ENCODE results near the gene DUS1L. TPM values are rescaled to one million over a fixed set of nuclear protein-coding genes. Genes with fewer than 3 reads are reported as not detected.
A peak's percentile ranks its signal among the peaks of the same experiment; 100 is the strongest.

DUS1L gene
- total and polyA plus RNA-seq, 2 experiments from 2014 or later, result 66.0 to 122 TPM

- no peak for TF ChIP-seq ETS1 (IDR thresholded peaks at IDR 0.05)
- no peak for TF ChIP-seq CREB1 (CRISPR knock-in tag; IDR thresholded peaks at IDR 0.05; ENCODE audit: low read depth)
- Mint-ChIP-seq H3K27me3 (ENCODE audit: insufficient read depth, low read depth, poor library complexity) (peaks cover 8% of the 10 kb centered on the region), H3K36me3 (ENCODE audit: low read depth) (peaks cover 16% of the 10 kb centered on the region), H3K27ac (no peak overlapping the region), H3K4me1 (no peaks in the 10 kb centered on the region), H3K4me3 (no peak overlapping the region), H3K9me3 (no peaks in the 10 kb centered on the region)
- Histone ChIP-seq H3K27me3 (ENCODE audit: insufficient read depth) (no peaks in the 10 kb centered on the region), H2AFZ (no peak overlapping the region), H3F3A (replicated peaks; ENCODE audit: low read depth) (peaks cover 3% of the 10 kb centered on the region; the same call in 1 of the 2 replicates), H3K4me2 (no peak overlapping the region), H3K79me2 (replicated peaks; ENCODE audit: insufficient read depth) (no peaks in the 10 kb centered on the region), H3K4me3 (no peak overlapping the region), H4K20me1 (replicated peaks; ENCODE audit: insufficient read depth) (no peaks in the 10 kb centered on the region), H3K9me2 (ENCODE audit: insufficient read depth) (no peaks in the 10 kb centered on the region), H3K36me3 (ENCODE audit: insufficient read depth) (peaks cover 4% of the 10 kb centered on the region; the same call in 1 of the 2 replicates), H3K27ac (ENCODE audit: low read depth) (no peak overlapping the region), H3K4me1 (ENCODE audit: insufficient read depth) (no peaks in the 10 kb centered on the region)
- no peak for ATAC-seq
- no peak for DNase-seq (ENCODE audit: low spot score)
These were observed 5.0 kb downstream of the DUS1L start for GRCh38 chr17:82060614-82061013.

- H3K4me3 ChIP-seq, result no peak overlapping the region
- H3K4me3 Mint-ChIP-seq, result no peak overlapping the region
- H3K4me1 ChIP-seq (ENCODE audit: insufficient read depth), result no peaks in the 10 kb centered on the region
- H3F3A ChIP-seq (replicated peaks; ENCODE audit: low read depth), result peaks cover 3% of the 10 kb centered on the region; the same call in 1 of the 2 replicates
- H3K36me3 Mint-ChIP-seq (ENCODE audit: low read depth), result peaks cover 19% of the 10 kb centered on the region
- no peaks in the 10 kb centered on the region for H3K27me3 ChIP-seq (ENCODE audit: insufficient read depth)
- no peak overlapping the region for H3K27ac ChIP-seq (ENCODE audit: low read depth)
- peaks cover 4% of the 10 kb centered on the region; the same call in 1 of the 2 replicates for H3K36me3 ChIP-seq (ENCODE audit: insufficient read depth)
- no peak overlapping the region for H2AFZ ChIP-seq
- no peaks in the 10 kb centered on the region for H3K79me2 ChIP-seq (replicated peaks; ENCODE audit: insufficient read depth)
- H4K20me1 ChIP-seq (replicated peaks; ENCODE audit: insufficient read depth), result no peaks in the 10 kb centered on the region
- H3K27me3 Mint-ChIP-seq (ENCODE audit: insufficient read depth, low read depth, poor library complexity), result peaks cover 9% of the 10 kb centered on the region
- DNase-seq (ENCODE audit: low spot score) (no peak), ATAC-seq (no peak)
- H3K4me2 ChIP-seq, result no peak overlapping the region
- H3K9me2 ChIP-seq (ENCODE audit: insufficient read depth), result no peaks in the 10 kb centered on the region
- H3K4me1 Mint-ChIP-seq, result no peaks in the 10 kb centered on the region
- no peaks in the 10 kb centered on the region for H3K9me3 Mint-ChIP-seq
- H3K27ac Mint-ChIP-seq, result no peak overlapping the region
- no peak for TF ChIP-seq STAT1 (IDR thresholded peaks at IDR 0.05; ENCODE audit: unreplicated experiment)
- TF ChIP-seq EZH2phosphoT487 (IDR thresholded peaks at IDR 0.05; ENCODE audit: unreplicated experiment), result no peak
These were observed 5.6 kb downstream of the DUS1L start for GRCh38 chr17:82060001-82060380.

- Histone ChIP-seq H4K20me1 (replicated peaks; ENCODE audit: insufficient read depth) (no peaks in the 10 kb centered on the region), H3F3A (replicated peaks; ENCODE audit: low read depth) (peaks cover 3% of the 10 kb centered on the region; the same call in 1 of the 2 replicates)
- peaks cover 10% of the 10 kb centered on the region for H3K27me3 Mint-ChIP-seq (ENCODE audit: insufficient read depth, low read depth, poor library complexity)
These were observed 6.2 kb downstream of the DUS1L start for GRCh38 chr17:82059272-82060000.

More at GRCh38 chr17:82059272-82060000, 6.2 kb downstream of the DUS1L start:
- no peaks in the 10 kb centered on the region for H3K79me2 ChIP-seq (replicated peaks; ENCODE audit: insufficient read depth)
- peaks cover 22% of the 10 kb centered on the region for H3K36me3 Mint-ChIP-seq (ENCODE audit: low read depth)
- no peaks in the 10 kb centered on the region for H3K9me2 ChIP-seq (ENCODE audit: insufficient read depth)
- H3K4me2 ChIP-seq, result no peak overlapping the region
- no peaks in the 10 kb centered on the region for H3K27me3 ChIP-seq (ENCODE audit: insufficient read depth)
- H3K4me1 Mint-ChIP-seq, result no peaks in the 10 kb centered on the region
- TF ChIP-seq POLR2AphosphoS5 (IDR thresholded peaks at IDR 0.05; ENCODE audit: low read depth) (0 out of 2 replicates have a peak, but pooled peaks have one; percentile 15), EZH2phosphoT487 (IDR thresholded peaks at IDR 0.05; ENCODE audit: unreplicated experiment) (no peak), ZNF114 (CRISPR knock-in tag; IDR thresholded peaks at IDR 0.05) (no peak), ZNF462 (CRISPR knock-in tag; IDR thresholded peaks at IDR 0.05) (no peak)
- H2AFZ ChIP-seq, result no peak overlapping the region
- H3K27ac Mint-ChIP-seq, result no peak overlapping the region
- H3K36me3 ChIP-seq (ENCODE audit: insufficient read depth), result peaks cover 4% of the 10 kb centered on the region; the same call in 1 of the 2 replicates
- H3K4me1 ChIP-seq (ENCODE audit: insufficient read depth), result no peaks in the 10 kb centered on the region
- no peak overlapping the region for H3K27ac ChIP-seq (ENCODE audit: low read depth)
- H3K4me3 Mint-ChIP-seq, result no peak overlapping the region
- peak; percentile 1 for DNase-seq (ENCODE audit: low spot score)
- H3K9me3 Mint-ChIP-seq, result no peaks in the 10 kb centered on the region
- no peak for ATAC-seq
- no peak overlapping the region for H3K4me3 ChIP-seq

All from GM23338 (cell line).